Right hindlimb (tissue), 1 donor: Measurements from ENCODE around the gene SRSF2.
A peak's percentile ranks its signal among the peaks of the same experiment; 100 is the strongest.
"Not testable (repeated sequence)": the region's sequence is repeated elsewhere in the genome, so short reads cannot be mapped to it uniquely, and the experiment has no call there.

ENCODE experiments used
- DNase-seq: peaks from one replicate; pipeline ENCODE4 v3.0.0-alpha.2; 2018

Gene SRSF2

DNA sequence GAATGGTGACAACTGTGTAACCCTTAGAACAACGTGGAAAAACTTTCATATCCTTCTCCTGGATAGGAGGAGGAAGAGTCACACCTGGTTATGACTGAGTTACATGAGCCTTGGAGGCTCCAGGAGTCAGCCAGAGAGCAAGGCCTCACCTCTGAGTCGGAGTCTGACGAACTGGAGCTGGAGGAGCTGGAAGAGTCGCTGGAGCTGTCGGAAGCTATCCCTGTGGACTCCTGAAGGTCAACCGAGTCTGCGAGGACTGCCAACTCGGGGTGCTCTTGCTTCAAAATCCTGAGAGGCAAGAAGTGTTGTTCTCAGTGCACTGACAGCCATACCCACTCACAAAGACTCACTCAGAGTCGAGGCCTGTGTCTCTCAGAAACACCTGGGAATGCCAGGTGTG is 16.9 kb downstream of the SRSF2 start:
- DNase-seq: no peak

DNA sequence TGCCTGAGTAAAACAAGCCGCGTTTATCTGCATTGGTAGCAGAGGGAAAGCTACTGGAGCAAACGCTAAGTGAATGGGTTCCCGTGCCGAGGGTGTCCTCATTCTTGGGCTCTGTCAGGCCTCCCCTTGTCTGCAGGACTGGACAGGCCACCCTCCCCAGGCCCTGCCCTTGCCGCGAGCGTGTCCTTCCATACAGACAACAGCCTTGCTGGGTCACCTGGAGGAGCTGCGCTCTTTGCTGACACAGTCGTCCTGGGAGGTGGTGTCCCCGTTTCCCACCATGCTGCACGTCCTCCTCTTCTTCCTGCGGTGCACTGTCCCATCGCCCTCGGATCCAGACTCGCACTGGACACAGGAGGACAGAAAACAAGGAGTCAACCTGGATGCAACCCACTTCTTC is 18.6 kb downstream of the SRSF2 start:
- no peak for DNase-seq

DNA sequence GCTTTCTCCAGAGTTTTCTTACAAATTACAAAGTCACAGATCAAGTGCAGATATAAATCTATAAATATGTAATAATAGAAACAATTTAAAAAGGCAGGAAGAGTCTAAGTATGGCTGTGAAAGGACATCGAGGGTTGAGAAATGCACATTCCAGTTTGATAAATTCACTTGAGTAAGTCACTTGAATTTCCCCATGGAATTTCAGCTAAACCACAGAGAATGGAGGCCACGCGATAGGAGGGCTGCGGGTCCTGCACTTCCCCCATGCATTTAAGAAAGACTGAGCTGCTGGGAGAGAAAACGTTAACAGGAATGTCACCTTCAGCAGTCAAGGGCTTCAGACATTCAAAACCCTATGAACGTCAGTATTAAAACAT is 20.3 kb downstream of the SRSF2 start:
- no peak for DNase-seq

DNA sequence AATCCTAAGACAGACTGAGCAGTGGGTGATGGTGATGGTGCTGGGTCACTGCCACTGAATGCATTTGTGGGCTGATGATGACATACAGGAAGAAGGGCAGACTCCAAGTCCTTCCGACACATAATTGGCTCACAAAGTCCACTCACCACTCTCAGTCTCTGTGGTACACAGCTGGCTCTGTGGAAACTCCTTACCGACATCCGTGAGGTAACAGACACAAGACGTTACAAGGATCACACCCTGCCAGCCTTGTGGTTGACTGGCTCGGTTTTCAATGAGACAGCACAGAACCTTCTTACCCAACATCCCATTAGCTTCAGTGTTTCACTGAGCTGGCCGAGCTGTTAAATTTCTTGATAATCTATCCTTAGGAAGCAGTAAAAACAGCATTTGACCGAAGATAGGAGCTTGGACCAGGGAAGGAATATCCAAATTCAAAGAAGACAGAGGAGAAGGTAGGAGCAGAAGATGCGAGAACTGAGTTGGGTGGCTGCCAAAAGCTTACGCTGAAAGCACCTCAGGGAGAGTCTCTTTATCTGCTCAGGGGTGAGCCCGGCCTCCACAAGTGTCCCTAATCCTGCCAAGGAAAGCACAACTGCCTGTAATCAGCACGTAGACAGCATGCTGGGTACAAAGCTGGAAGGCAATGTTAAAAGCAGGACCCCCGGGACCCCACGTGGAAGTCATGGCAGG is 20.8 kb downstream of the SRSF2 start:
- DNase-seq: no peak

DNA sequence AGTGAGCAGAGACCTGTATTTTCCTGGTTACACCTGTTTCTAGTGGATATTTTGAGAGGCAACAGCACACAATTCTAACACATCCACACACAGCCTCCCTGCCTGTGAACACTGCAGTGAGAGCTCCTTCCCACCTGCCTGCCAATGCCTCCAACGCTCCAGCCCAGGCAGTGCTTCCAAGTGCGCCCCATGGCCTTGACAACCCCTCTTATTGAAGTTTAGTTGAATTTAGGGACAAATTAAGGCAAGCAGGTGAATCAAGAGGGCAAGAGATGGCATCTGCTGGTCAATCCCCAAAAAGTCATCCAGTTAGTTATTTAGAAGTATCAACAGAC is 21.7 kb downstream of the SRSF2 start:
- no peak for DNase-seq

DNA sequence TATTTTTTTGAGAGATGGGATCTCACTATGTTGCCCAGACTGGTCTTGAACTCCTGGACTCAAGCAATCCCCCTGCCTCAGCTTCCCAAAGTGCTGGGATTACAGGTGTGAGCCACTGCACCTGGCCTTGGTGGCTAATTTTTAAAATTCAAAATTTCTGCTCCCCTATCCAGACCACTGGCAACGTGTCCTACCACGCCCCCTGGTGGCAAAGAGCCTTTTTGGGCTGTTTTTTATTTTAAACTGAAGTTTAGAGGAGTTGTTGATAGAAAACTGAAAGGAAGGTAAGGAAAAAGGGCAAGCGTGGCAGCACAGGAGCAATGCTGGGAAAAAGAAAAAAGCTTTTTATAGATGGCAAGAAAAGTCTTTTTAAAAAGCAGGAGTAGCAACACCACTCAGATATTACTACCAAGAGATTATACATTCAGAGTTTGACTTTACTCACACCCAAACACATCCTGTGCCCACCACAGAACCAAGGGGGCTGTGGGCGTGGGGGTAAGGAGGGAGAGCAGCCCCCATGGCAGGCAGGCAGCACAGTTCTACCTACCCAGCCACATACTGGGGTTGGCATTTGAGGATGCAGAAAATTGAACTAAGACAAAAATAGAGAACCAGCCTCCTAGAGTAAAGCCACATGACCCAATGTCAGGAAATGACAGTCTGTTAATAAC is 22.2 kb downstream of the SRSF2 start:
- peak; percentile 70 for DNase-seq

DNA sequence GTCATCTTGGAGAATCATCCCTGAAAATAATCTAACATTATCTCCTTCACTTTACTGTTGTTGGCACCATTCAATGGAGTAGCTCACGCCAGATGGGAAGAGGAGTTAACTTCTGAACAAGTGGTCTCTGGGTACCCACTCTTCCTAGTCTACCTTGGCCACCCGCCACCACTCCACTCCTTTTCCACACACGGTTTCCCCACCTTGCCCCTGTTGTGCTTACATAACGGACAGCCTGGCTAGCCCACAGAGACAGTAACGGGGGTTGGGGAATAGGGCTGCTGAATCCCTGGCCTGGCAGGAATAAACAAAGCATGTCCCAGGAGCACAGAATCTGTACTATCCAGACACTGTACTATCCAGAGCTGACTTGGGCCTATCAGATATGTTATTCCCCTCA is 22.8 kb downstream of the SRSF2 start:
- DNase-seq: no peak

DNA sequence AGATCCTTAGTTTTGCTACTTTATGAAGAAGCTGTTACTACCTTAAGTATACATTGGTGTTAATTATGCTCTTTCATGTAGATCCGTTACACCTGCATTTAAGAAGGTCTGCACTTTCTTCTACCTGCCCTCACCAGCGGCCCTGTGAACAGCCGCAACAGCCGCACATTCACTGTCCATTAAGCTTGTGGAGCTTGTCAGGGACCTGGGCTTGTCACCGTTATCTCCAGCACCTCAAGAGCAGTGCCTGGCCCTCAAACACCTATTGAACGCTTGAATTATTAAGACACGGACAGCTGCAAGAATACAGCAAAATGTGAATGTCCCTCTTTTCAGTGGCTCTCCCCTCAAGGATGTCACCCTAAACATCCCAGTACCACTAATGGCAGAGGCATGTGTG is 23.4 kb downstream of the SRSF2 start:
- DNase-seq: no peak

DNA sequence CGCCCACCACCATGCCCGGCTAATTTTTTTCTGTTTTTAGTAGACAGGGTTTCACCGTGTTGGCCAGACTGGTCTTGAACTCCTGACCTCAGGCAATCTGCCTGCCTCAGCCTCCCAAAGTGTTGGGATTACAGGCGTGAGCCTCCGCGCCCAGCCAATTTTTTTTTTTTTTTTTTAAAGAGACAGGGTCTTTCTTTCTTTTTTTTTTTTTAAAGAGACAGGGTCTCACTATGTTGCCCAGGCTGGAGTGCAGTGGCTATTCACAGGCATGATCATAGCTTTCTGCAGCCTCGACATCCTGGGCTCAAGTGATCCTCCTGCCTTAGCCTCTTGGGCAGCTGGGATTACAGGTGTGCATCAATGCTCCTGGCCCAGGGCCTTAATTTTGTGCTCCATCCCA is 24.8 kb downstream of the SRSF2 start:
- DNase-seq: not testable (repeated sequence)

DNA sequence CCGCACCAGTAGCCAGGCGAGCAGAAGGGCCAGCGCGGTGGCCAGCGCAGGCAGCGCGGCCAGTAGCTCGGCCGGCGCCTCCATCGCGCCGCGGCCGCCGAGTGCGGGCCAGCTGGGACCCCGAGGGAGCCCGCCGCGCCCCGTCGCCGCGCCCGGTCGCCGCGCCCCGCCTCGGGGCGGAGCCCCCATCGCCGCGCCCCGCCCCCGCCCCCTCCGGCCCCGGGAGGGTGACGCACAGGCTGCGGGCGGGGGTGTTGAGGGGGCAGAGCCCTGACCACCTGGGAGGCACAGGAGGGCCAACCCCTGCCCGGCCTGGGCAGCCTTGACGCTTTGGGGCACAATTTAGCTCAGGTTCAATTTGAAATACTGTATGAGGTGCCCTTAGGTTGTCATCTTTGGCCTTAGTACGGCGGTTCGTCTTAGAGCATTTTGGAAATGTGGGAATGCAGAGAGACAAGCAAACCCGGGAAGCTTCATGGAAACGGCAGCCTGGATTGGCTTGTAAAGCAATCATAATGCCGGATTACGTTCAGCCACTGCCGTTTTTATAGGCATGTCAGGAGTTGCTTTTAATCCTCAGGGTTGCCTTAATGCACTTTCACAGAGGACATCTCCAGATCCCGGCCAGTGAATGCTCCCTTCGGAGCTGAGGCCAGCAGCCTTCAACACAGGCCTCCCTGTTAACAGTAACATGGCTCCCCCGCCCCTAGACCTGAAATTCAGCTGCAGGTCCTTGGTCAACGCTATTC is 26.1 kb downstream of the SRSF2 start, which contains the start of gene MXRA7:
Gene MXRA7, minus strand, starts transcription at position 103 of the 749 bp plus-strand sequence. Its CDS starts 19 bp downstream, at position 84.
- peak; percentile 83 for DNase-seq

DNA sequence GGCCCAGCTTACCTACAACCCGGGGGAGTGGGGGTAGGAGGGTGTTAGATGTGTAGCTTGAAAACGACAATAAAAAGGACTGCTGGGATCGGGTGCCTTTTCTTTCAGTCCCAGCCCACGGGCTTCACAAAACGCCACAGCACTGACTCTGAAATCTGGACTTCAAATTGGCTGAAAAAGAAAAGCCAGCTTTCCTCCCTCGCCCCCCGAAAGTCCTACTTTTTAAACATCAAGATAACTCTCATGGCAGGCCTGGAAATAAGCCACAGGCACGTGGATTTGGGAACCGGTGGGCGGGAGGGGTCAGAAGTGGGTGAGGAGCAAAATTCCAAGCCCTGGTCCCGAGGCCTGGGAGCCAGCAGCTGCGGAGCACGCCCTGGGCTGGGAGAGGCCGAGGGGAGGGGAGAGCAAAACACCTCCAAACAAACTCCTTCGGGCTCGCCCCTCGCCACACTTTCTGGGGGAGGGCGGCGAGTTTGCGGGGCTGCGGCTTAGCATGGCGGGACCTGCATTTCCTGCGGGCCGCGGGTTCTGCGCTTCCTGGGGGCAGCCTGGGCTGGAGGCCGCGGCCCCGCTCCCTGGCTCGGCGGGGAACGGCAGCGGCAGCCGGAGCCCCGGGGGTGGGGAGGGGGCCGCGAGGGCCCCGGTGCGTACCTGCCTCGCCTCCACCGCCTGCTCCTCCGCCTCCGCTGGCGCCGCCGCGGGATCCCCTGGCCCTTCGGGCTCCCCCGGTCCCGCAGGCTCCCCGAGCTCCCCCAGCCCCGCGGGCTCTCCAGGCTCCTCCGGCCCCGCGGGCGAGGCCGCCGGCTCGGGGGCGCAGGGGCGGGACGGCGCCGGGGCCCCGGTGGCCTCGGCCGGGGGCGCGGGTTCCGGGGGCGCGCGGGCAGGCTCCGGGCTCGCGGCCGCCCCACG is 26.9 kb downstream of the SRSF2 start:
- DNase-seq: peak; percentile 75

DNA sequence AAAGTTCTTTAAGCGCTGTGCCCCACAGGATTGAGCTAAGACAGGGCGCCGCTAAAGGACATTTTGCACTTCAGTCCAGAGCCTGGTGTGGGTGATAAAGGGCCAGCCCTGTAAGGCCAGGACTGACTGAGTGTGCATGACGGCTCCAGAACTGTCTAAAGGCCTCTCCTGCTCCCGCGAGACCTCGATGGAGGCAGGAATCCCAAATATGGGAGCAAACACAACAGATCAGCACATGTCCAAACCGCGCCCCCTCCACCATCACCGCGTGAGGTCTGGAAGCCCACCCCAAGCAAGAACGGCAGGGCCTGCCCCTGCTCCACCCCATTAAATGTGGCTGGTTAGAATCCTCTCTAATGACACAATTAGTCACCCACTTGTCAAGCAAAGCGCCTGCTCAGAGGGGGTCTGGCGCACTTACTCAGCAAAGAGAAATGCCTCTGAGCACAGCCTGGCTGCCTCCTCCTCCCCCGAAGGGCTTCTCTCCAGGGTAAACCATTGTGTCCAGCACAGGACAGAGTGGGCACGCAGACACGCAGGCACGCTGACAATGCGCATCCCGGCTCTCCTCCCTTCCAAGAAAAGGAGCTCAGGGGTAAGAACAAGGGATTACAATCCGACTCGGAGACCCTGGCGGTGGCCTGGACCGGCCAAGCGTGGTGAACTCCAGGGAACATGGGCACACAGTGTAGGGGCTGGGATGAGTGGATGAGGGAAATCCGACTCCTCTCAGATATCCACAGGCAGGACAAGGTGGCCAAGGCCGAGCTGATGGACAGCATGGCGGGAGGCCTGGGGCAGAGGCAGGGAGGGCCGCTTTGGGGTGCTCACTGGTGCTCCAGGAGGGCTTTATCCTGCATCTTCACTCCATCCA is 27.8 kb downstream of the SRSF2 start:
- DNase-seq: peak; percentile 86

DNA sequence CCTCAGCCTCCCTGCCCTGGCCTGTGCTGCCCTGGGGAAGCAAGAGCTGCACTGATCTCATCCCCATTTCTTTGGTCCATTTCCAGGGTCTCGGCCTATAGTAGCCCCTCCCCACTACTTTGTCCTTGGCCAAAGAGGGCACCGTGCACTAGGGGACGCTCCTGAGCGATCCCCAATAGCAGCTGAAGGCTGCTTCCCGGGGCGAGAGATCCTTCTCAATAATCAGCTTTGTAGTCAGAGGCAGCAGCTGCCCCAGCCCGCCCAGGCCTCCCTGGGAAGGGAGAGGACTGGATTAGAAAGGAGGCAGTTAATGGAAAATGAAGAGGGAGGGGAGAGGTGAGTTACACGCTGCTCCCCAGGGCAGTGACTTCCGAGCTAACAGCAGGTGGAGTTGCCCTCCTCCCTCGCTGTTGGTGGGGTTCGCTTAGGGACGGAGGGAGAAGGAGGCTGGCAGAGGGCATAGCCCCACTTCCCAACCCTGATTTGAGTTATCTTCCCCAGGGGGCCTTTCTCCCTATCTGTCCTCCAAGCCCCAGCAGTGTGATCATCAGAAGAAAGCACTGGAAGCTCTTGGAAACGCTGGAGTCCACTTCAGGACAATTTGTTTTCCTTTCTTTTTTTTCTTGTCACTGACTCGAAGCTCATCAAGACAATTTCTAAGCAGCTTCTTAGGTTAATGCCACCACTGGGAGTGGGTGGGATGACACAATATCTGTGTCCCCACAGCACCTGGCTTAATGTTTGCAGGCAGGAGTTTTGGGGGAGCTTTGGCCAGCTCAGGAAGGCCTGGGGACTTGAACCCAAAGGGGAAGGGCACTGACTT is 28.9 kb downstream of the SRSF2 start:
- peak; percentile 77 for DNase-seq

DNA sequence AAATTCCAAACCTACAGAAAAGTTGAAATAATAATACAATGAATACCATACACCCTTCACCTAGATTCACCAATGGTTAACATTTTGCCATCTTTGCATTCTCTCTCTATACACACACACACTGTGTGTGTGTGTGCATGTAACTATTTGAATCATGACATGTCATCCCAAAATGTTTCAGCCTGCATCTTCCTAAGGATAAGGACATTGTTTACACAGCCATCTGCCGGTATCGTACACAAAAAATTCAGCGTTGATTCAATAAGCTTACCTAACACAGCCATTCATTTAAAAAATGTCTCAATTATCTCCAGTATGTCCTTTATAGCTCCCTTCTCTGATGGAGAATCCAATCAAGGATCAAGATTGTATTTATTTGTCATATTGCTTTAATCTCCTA is 30.3 kb downstream of the SRSF2 start:
- no peak for DNase-seq

DNA sequence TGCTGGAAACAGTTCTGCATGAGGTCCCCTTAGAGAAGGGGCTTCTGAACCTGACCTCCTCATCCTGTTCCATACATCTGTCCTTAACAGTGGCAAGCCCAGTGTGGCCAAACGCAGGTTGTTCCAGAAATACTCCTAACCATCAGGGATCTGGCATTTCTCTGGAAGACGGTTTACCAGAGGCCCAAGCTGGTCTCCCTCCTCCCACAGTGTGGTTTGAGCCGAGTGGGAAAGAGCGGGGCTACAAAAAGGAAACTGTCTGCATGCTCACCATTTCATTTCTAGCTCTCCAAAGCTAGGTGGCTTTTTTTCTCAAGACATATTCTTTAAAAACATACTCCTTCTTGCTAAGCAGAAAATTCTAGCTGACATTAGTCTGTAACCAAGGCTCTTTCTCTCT is 32.3 kb downstream of the SRSF2 start:
- DNase-seq: peak; percentile 38

DNA sequence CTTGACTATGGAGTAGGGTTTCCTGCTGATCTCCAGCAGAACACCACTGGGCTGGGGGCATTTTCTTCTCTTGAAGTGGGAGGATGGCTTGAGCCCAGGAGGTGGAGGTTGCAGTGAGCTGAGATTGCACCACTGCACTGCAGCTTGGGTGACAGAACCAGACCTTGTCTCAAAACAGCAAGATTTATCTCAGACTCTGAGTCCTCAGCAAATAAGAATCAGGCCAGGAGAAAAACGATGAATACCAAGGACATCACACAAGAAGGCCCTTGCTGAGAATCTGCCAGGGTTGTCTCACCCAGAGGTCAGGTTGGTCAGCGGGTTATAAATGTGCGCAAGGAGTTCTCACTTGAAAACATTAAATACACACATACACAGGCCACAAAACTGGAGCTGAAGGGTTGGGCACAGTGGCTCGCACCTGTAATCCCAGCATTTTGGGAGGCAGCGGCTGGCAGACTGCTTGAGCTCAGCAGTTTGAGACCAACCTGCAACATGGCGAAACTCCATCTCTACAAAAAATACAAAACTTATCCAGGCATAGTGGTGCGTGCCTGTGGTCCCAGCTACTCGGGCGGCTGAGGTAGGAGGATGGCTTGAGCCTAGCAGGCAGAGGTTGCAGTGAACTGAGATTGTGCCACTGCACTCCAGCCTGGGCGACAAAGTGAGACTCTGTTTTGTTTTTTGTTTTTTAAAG is 34.0 kb downstream of the SRSF2 start:
- DNase-seq: no peak

DNA sequence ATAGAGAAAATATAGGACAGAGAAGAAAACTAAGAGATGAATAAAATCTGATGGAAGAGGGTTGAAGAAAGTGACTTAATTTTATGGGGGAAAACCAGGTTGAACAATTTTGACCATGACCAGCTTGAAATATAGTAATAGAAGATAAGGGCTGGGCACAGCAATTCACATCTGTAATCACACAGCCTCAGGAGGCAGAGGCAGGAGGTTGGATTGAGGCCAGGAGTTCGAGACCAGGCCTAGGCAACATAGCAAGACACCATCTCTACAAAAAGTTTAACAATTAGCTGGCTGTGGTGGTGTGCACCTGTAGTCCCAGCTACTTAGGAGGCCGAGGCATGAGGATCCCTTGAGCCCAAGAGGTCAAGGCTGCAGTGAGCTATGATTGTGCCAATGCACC is 35.1 kb downstream of the SRSF2 start:
- DNase-seq: no peak

DNA sequence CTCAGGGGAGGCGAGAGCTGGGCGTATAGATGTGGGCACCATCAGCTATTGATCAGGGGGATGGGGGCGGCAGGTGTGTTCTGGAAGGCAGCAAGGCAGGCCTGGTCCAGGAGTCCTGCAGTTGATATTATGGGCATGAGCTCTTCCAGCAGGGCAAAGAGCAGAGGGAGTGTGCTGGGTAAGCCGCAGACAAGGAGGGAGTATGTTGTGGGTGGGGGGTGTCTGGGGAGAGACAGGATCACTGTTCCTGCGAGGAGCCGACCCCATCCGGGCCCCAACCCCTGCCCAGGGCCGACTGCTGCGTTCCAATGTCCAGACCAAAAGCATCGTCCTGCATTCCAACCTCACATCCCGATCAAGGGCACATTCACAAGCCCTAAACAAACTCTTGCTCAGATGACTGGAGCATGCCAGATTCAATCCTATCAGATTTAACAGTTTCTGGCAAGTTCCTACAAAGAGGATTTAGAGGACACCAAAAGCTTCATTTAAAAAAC is 35.6 kb downstream of the SRSF2 start:
- DNase-seq: peak; percentile 43

DNA sequence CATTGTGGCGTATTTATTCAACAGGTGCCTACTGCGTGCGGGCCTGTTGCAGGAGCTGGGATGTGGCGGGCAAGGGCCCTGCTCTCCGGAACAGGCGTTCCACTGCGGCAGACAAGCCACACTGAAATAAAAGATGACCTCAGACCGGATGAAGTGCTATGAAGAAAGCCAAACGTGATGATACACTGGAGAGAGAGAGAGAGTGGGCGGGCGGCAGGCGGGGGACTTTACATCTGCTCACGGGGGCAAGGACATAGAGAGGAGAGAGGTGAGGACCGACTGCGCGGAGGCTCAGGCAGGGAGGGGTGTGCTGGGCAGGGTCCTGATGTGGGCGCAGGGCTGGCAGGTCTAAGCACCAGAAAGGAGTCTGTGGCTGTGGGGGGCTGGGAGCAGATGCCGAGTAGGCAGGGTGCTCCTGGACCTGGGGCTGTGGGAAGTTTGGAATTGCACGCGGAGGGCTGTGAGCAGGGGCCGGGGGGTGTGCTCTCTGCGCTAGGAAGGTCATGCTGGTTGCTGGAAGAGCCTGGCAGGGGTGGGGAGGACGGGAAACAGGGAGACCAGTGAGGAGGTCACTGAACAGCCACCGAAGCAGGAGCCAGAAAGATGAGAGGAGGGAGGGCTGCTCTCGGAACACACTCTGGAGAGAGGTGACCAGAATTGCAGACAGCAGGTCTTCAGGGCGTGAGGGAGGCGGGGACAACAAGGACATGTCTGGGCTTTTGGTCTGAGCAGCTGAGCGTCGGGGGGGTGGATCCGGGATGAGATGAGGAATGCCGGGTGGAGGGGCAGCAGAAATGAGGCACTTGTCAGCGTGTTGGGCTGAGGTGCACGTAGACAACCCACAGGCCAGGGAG is 36.3 kb downstream of the SRSF2 start:
- peak; percentile 85 for DNase-seq
